ENCODE data around the gene PMP22.
"Not testable (repeated sequence)": the region's sequence is repeated elsewhere in the genome, so short reads cannot be mapped to it uniquely, and the experiment has no call there.

DNA sequence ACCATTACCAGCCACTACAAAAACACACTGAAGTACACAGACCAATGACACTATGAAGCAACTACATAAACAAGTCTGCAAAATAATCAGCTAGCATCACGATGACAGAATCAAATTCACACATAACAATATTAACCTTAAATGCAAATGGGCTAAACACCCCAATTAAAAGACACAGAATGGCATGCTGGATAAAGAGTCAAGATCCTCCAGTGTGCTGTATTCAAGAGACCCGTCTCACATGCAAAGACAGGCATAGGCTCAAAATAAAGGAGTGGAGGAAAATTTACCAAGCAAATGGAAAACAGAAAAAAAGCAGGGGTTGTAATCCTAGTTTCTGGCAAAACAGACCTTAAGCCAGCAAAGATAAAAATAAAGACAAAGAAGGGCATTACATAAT lies 64.6 kb downstream of the PMP22 start:
- TF ChIP-seq POLR2A (IDR thresholded peaks at IDR 0.05; ENCODE audit: low read depth, low read length); TAF1 (IDR thresholded peaks at IDR 0.05; ENCODE audit: borderline replicate concordance, low read depth, low read length); POLR2AphosphoS5 (IDR thresholded peaks at IDR 0.05; ENCODE audit: low read depth, low read length): not testable (repeated sequence)

Measured in GM12892 (cell line).